ENCODE measurements around the gene TUBA4B.

TUBA4B gene

GRCh38 chr2:219261024-219261855 is 8.2 kb downstream of the TUBA4B start:
- no peak for TF ChIP-seq CTCF (IDR thresholded peaks at IDR 0.05; ENCODE audit: low read depth, low read length, missing control alignments)
- DNase-seq (ENCODE audit: low read depth), result no peak
- H3K4me3 ChIP-seq (ENCODE audit: low read depth, low read length), result no peak overlapping the region

- TF ChIP-seq CTCF (IDR thresholded peaks at IDR 0.05; ENCODE audit: low read depth, low read length, missing control alignments), result no peak
- DNase-seq (ENCODE audit: low read depth), result no peak
- H3K4me3 ChIP-seq (ENCODE audit: low read depth, low read length), result no peak overlapping the region
Measured at GRCh38 chr2:219266232-219266631, 13.2 kb downstream of the TUBA4B start.

GRCh38 chr2:219266886-219267285 is 13.8 kb downstream of the TUBA4B start:
- DNase-seq (ENCODE audit: low read depth), result no peak

GRCh38 chr2:219268294-219268693 is 15.3 kb downstream of the TUBA4B start:
- H3K4me3 ChIP-seq (ENCODE audit: low read depth, low read length), result no peak overlapping the region
- TF ChIP-seq CTCF (IDR thresholded peaks at IDR 0.05; ENCODE audit: low read depth, low read length, missing control alignments), result no peak
- DNase-seq (ENCODE audit: low read depth), result no peak

More at GRCh38 chr2:219266886-219267285, 13.8 kb downstream of the TUBA4B start:
- no peak overlapping the region for H3K4me3 ChIP-seq (ENCODE audit: low read depth, low read length)
- no peak for TF ChIP-seq CTCF (IDR thresholded peaks at IDR 0.05; ENCODE audit: low read depth, low read length, missing control alignments)

GRCh38 chr2:219269362-219270054 is 16.5 kb downstream of the TUBA4B start:
- no peak for DNase-seq (ENCODE audit: low read depth)

GRCh38 chr2:219270055-219270372 is 17.0 kb downstream of the TUBA4B start:
- no peak for DNase-seq (ENCODE audit: low read depth)
- no peak overlapping the region for H3K4me3 ChIP-seq (ENCODE audit: low read depth, low read length)
- TF ChIP-seq CTCF (IDR thresholded peaks at IDR 0.05; ENCODE audit: low read depth, low read length, missing control alignments), result no peak

More at GRCh38 chr2:219269362-219270054, 16.5 kb downstream of the TUBA4B start:
- TF ChIP-seq CTCF (IDR thresholded peaks at IDR 0.05; ENCODE audit: low read depth, low read length, missing control alignments), result no peak
- H3K4me3 ChIP-seq (ENCODE audit: low read depth, low read length), result no peak overlapping the region
